Erythroblast (primary cell): ENCODE data around the gene TNFAIP8.

Source experiments
- GATA1 ChIP-seq: IDR thresholded peaks from 2 replicates; pipeline ENCODE4 v1.6.1; 2011; ENCODE audit warnings: low read depth, mild to moderate bottlenecking, control low read depth, low read length, moderate library complexity
- POLR2A ChIP-seq: IDR thresholded peaks from 2 replicates; pipeline ENCODE4 v1.6.1; 2011; ENCODE audit warnings: mild to moderate bottlenecking, low read length

- TF ChIP-seq POLR2A (no peak), GATA1 (no peak)
These were observed 83.4 kb downstream of the TNFAIP8 start for GRCh38 chr5:119439140-119439631.
